ENCODE results near the gene PAPSS1.

DNA sequence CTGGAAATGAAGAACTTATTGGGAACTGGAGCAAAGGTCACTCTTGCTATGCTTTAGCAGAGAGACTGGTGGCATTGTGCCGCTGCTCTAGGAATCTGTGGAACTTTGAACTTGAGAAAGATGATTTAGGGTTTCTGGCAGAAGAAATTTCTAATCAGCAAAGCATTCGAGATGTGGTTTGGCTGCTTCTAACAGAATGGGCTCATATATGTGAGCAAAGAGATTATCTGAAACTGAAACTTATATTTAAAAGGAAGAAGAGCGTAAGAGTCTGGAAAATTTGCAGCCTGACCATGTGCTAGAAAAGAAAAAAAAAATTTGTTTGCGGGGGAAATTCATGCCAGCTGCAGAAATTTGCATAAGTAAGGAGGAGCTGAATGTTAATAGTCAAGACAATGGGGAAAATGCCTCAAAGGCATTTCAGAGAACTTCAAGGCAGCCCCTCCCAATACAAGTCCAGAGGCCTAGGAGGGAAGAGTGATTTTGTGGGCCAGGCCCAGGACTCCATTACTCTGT lies 35.9 kb upstream of the PAPSS1 start:
- TF ChIP-seq, protein P1, sequence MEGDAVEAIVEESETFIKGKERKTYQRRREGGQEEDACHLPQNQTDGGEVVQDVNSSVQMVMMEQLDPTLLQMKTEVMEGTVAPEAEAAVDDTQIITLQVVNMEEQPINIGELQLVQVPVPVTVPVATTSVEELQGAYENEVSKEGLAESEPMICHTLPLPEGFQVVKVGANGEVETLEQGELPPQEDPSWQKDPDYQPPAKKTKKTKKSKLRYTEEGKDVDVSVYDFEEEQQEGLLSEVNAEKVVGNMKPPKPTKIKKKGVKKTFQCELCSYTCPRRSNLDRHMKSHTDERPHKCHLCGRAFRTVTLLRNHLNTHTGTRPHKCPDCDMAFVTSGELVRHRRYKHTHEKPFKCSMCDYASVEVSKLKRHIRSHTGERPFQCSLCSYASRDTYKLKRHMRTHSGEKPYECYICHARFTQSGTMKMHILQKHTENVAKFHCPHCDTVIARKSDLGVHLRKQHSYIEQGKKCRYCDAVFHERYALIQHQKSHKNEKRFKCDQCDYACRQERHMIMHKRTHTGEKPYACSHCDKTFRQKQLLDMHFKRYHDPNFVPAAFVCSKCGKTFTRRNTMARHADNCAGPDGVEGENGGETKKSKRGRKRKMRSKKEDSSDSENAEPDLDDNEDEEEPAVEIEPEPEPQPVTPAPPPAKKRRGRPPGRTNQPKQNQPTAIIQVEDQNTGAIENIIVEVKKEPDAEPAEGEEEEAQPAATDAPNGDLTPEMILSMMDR (IDR thresholded peaks at IDR 0.05): no peak
- TF ChIP-seq EZH2phosphoT487 (IDR thresholded peaks at IDR 0.05): no peak

All from neural progenitor cell (in vitro differentiated cells).